Measurements from ENCODE around the gene UBASH3A. TPM values are rescaled to one million over a fixed set of nuclear protein-coding genes. Genes with fewer than 3 reads are reported as not detected.

The UBASH3A gene
- total RNA-seq, 1 experiment from 2014 or later = 0.07 TPM

DNA sequence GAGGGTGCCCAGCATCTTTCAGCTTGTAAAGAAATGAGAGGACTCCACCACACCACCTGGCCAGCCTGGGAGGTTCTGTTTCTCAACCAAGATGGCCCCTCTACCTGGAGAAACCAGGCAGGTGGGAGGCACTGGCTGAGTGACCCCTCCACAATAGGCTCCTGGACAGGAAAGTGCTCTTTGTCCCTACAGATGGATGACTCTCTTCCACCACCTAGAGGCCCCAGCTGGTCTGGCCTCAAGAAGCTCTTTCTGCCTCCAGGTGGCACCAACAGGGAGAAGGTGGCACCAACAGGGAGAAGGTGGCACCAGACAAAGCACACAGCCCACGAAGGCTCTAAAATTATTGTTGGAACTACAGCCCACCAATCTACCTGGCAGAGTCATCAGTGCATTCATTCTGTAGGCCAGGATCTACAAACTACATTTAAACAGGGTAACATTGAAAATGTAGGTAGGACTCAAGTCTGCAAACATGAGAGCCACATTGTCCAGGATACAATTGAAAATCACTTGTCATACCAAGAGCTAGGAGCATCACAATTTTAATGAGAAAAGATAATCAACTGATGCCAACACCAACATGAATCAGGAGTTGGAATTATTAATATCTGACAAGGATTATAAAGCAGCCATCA lies 22.2 kb upstream of the UBASH3A start (continued):
- no peak for TF ChIP-seq TCF7L2 (IDR thresholded peaks at IDR 0.05; ENCODE audit: borderline replicate concordance, extremely low read depth, insufficient read depth, insufficient read length)
- TF ChIP-seq, protein P1, sequence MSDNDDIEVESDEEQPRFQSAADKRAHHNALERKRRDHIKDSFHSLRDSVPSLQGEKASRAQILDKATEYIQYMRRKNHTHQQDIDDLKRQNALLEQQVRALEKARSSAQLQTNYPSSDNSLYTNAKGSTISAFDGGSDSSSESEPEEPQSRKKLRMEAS (IDR thresholded peaks at IDR 0.05) = peak; percentile 36; the same call in 1 of the 2 replicates
- TF ChIP-seq CBX3 (IDR thresholded peaks at IDR 0.05; ENCODE audit: low read depth) = no peak; the same call in 1 of the 2 replicates
- TF ChIP-seq YY1 (IDR thresholded peaks at IDR 0.05; ENCODE audit: extremely low read depth, insufficient replicate concordance, low read depth, low read length) = no peak
- TF ChIP-seq FOSL1 (IDR thresholded peaks at IDR 0.05; ENCODE audit: low read depth) = no peak
- no peak for TF ChIP-seq CEBPB (IDR thresholded peaks at IDR 0.05; ENCODE audit: low read depth)
- TF ChIP-seq SP1 (IDR thresholded peaks at IDR 0.05; ENCODE audit: low read depth) = no peak
- TF ChIP-seq, protein P2, sequence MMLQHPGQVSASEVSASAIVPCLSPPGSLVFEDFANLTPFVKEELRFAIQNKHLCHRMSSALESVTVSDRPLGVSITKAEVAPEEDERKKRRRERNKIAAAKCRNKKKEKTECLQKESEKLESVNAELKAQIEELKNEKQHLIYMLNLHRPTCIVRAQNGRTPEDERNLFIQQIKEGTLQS (IDR thresholded peaks at IDR 0.05) = no peak
- TF ChIP-seq, protein P3, sequence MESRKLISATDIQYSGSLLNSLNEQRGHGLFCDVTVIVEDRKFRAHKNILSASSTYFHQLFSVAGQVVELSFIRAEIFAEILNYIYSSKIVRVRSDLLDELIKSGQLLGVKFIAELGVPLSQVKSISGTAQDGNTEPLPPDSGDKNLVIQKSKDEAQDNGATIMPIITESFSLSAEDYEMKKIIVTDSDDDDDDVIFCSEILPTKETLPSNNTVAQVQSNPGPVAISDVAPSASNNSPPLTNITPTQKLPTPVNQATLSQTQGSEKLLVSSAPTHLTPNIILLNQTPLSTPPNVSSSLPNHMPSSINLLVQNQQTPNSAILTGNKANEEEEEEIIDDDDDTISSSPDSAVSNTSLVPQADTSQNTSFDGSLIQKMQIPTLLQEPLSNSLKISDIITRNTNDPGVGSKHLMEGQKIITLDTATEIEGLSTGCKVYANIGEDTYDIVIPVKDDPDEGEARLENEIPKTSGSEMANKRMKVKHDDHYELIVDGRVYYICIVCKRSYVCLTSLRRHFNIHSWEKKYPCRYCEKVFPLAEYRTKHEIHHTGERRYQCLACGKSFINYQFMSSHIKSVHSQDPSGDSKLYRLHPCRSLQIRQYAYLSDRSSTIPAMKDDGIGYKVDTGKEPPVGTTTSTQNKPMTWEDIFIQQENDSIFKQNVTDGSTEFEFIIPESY (IDR thresholded peaks at IDR 0.05; ENCODE audit: extremely low read depth, insufficient replicate concordance, low read length) = no peak

DNA sequence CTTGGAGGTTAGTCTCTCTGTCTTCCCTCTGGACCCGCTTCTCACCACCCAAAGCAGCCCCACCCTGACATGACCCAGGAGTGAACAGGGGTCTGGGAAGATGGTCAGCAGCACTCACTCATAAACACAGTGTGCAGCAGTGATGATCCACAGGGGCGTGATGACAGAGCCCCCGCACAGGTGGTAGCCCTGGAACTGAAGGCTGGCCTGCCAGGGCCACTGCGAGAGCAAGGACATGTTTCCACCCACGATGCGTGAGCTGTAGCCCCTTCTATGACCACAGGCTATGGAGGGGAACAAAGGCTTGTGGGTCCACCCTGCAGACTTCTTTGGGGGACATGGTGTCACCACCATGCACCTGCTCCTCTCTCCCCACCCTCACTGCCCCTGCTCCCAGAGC lies 20.8 kb upstream of the UBASH3A start:
- Histone ChIP-seq H3K36me3 (ENCODE audit: control insufficient read depth in 1 of 2, insufficient read depth in 2 of 2, low read length in 2 of 2) (no peaks in the 10 kb centered on the region), H3K27me3 (ENCODE audit: insufficient read depth, low read length) (no peaks in the 10 kb centered on the region), H3K79me2 (ENCODE audit: insufficient read depth, low read length) (no peaks in the 10 kb centered on the region), H3K9ac (ENCODE audit: low read length) (no peak overlapping the region), H2AFZ (ENCODE audit: low read depth, low read length, poor library complexity, severe bottlenecking) (no peak overlapping the region), H3K4me3 (replicated peaks in 1 of 2; ENCODE audit: low read depth in 1 of 2, low read length in 2 of 2) (no peak overlapping the region), H3K9me2 (ENCODE audit: insufficient read depth) (no peaks in the 10 kb centered on the region), H3K4me2 (ENCODE audit: low read length) (no peak overlapping the region), H4K20me1 (ENCODE audit: insufficient read depth) (no peaks in the 10 kb centered on the region), H3K4me1 (ENCODE audit: control insufficient read depth in 1 of 2, insufficient read depth in 2 of 2, low read length in 2 of 2) (peaks cover 0 to 3% of the 10 kb centered on the region in 2 experiments; a peak in 1 of 4 replicates), H3K27ac (ENCODE audit: low read depth, low read length) (no peak overlapping the region), H3K9me3 (ENCODE audit: control insufficient read depth in 1 of 2, insufficient read depth in 1 of 2, low read depth in 1 of 2, low read length in 2 of 2) (peaks cover 4 to 5% of the 10 kb centered on the region in 2 experiments; a peak in 2 of 4 replicates)
- intact Hi-C loops (cut with micrococcal nuclease) = loop anchor here (10.0 kb wide), 1 partner anchor 152 kb away; no protein-coding TSS in a partner anchor
- no TSS peak for BruUV-seq (replicated peaks)
- CTCF ChIA-PET = interaction anchor here (2.1 kb wide), 1 partner anchor 22 kb away, joined by 7 read pairs; no protein-coding TSS in a partner anchor
- RAD21 ChIA-PET (ENCODE audit: low non-redundant PET in 1 of 2, low total read pairs in 2 of 2, uncharacterized antibody in 2 of 2, unreplicated experiment in 2 of 2) = no interaction called here
- POLR2A ChIA-PET = no interaction called here
- ATAC-seq = no peak
- DNase-seq (ENCODE audit: low read depth, low spot score) = no peak
- TF ChIP-seq SRF (IDR thresholded peaks at IDR 0.05; ENCODE audit: low read depth) = no peak
- TF ChIP-seq ZNF274 (IDR thresholded peaks at IDR 0.05; ENCODE audit: low read depth, low read length) = no peak
- TF ChIP-seq RAD21 (IDR thresholded peaks at IDR 0.05; ENCODE audit: low read depth) = no peak
- no peak for TF ChIP-seq TCF7L2 (IDR thresholded peaks at IDR 0.05; ENCODE audit: borderline replicate concordance, extremely low read depth, insufficient read depth, insufficient read length)
- no peak for TF ChIP-seq ZFX (IDR thresholded peaks at IDR 0.05)
- no peak for TF ChIP-seq YY1 (IDR thresholded peaks at IDR 0.05; ENCODE audit: extremely low read depth, insufficient replicate concordance, low read depth, low read length)
- TF ChIP-seq EZH2 (IDR thresholded peaks at IDR 0.05) = no peak
- TF ChIP-seq, protein P1 (IDR thresholded peaks at IDR 0.05) = no peak
- TF ChIP-seq CEBPB (IDR thresholded peaks at IDR 0.05; ENCODE audit: low read depth) = no peak
- TF ChIP-seq, protein P2 (IDR thresholded peaks at IDR 0.05) = no peak
- TF ChIP-seq POLR2AphosphoS5 (IDR thresholded peaks at IDR 0.05; ENCODE audit: low read depth, low read length) = no peak
- no peak for TF ChIP-seq JUND (IDR thresholded peaks at IDR 0.05)
- TF ChIP-seq, protein P4, sequence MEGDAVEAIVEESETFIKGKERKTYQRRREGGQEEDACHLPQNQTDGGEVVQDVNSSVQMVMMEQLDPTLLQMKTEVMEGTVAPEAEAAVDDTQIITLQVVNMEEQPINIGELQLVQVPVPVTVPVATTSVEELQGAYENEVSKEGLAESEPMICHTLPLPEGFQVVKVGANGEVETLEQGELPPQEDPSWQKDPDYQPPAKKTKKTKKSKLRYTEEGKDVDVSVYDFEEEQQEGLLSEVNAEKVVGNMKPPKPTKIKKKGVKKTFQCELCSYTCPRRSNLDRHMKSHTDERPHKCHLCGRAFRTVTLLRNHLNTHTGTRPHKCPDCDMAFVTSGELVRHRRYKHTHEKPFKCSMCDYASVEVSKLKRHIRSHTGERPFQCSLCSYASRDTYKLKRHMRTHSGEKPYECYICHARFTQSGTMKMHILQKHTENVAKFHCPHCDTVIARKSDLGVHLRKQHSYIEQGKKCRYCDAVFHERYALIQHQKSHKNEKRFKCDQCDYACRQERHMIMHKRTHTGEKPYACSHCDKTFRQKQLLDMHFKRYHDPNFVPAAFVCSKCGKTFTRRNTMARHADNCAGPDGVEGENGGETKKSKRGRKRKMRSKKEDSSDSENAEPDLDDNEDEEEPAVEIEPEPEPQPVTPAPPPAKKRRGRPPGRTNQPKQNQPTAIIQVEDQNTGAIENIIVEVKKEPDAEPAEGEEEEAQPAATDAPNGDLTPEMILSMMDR (IDR thresholded peaks at IDR 0.05 in 2 of 3, conservative IDR thresholded peaks at IDR 0.05 in 1 of 3; ENCODE audit: borderline replicate concordance in 1 of 3, insufficient read depth in 1 of 3, low read depth in 2 of 3, low read length in 2 of 3) = no peak
- TF ChIP-seq CBX3 (IDR thresholded peaks at IDR 0.05; ENCODE audit: low read depth) = no peak

All from HCT116 (cell line).